Gastrocnemius medialis (tissue), 4 donors: ENCODE measurements around the gene MRNIP. TPM values are rescaled to one million over a fixed set of nuclear protein-coding genes. Genes with fewer than 3 reads are reported as not detected.

Experiments
- ATAC-seq, 2 donors: fragments of 150-250 bp; one replicate each; pipeline ENCODE4 v1.9.1; 2016
- DNase-seq, 2 donors: peaks; one replicate each; pipeline ENCODE4 v3.0.0-alpha.2; 2019
- H3K27ac ChIP-seq, 4 donors: fragments of 200-600 bp; sonication (generic); 1 replicate in 1 of 4; 2 replicates in 3 of 4; pipeline ENCODE4 v1.5.1; 2016 to 2018; ENCODE audit warnings: mild to moderate bottlenecking in 2 of 4, moderate library complexity in 1 of 4
- H3K27me3 ChIP-seq, 3 donors: fragments of 200-600 bp; sonication (generic) in 2 of 3; 1 replicate in 1 of 3; 2 replicates in 2 of 3; pipeline versions ENCODE4 v1.5.1 to v1.6.0; 2016 to 2019; ENCODE audit warnings: mild to moderate bottlenecking in 1 of 3, moderate library complexity in 1 of 3
- H3K36me3 ChIP-seq, 2 donors: fragments of 200-600 bp; sonication (generic) in 1 of 2; one replicate each; pipeline ENCODE4 v1.5.1; 2017 to 2018
- H3K4me1 ChIP-seq, 2 donors: fragments of 200-600 bp; sonication (generic) in 1 of 2; one replicate each; pipeline ENCODE4 v1.5.1; 2016 to 2017; ENCODE audit warnings: mild to moderate bottlenecking in 2 of 2
- H3K4me3 ChIP-seq, 4 donors: fragments of 200-600 bp; sonication (generic) in 3 of 4; 1 replicate in 1 of 4; 2 replicates in 3 of 4; pipeline ENCODE4 v1.5.1; 2016 to 2019; ENCODE audit warnings: mild to moderate bottlenecking in 2 of 4
- H3K9me3 ChIP-seq, 3 donors: fragments of 200-600 bp; sonication (generic) in 2 of 3; 1 replicate in 1 of 3; 2 replicates in 2 of 3; pipeline ENCODE4 v1.5.1; 2016 to 2019
- POLR2A ChIP-seq, 2 donors: fragments of 450-650 bp; IDR thresholded peaks; one replicate each; pipeline ENCODE4 v1.6.1; 2017; ENCODE audit warnings: antibody characterized with exemption in 2 of 2, mild to moderate bottlenecking in 2 of 2, moderate library complexity in 2 of 2
- in situ Hi-C, 4 donors: fragments of 200-750 bp; cut with MboI; loops; one replicate each; pipeline versions ENCODE4 v1.15.0 to v1.8.0; 2017; ENCODE audit warnings: low sequenced_read_pairs in 4 of 4
- intact Hi-C: fragments of 100-400 bp; cut with DNase I; formaldehyde crosslinking; loops from one replicate; pipeline ENCODE4 v1.15.1; 2023; ENCODE audit warnings: low total_unique reads
- total RNA-seq, 4 donors: library from RNA; depleted of rRNA; stranded (reverse); fragments of >200 nt; gene quantifications; one replicate each; pipeline versions ENCODE4 v1.1.0 to v1.2.3, GENCODE V29; 2016
- TF ChIP-seq, protein P1 (sequence below), 5 experiments: fragments of 450-650 bp in 3 of 5; fragments of 200-600 bp in 2 of 5; sonication (generic) in 2 of 5; IDR thresholded peaks in 4 of 5; conservative IDR thresholded peaks in 1 of 5; 1 replicate in 4 of 5; 2 replicates in 1 of 5; pipeline ENCODE4 v1.5.1; 2016 to 2019; ENCODE audit warnings: antibody characterized with exemption in 5 of 5, mild to moderate bottlenecking in 3 of 5, moderate library complexity in 3 of 5

Gene MRNIP
- total RNA-seq, 4 donors from 2014 or later: 2.9 to 16.1 (median 8.3) TPM

DNA sequence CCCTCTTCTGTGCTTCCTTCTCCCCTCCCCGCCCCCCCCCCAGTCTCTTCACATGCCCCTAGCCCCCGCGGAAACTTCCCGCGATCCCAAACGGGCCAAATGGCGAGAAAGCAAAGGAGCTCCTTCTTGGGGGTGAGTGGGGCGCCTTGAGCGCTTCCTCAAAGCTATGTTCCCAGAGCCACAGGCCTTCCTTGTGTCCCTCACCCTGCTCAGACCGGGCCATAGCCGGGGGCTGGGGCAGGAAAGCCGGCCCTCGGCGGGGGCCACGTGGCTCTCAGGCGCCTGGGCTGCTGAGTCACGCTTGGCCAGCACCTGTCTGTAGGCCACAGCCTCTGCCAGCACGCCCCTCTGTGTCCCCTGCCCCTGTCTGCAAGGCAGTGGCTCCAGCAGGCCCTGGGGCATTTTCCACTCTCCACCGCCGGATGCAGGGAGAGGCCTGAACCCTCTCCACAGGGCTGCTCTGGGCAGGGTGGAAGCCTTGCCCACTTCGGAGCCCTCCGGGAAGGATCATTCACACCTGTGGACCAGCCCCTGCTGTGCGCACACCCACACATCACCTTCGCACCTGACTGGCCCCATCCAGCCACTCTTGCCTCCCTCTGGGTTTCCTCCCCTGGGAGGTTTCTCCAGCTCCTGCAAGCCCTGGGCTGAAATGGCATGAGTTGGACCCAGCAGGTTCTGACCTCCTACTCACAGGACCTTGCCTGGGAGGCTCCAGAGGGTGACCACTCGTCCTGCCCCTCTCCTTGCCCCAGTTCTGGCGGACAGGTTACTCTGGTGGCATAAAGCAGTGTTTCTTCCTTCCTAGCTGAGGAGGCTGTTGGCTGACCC lies 39.1 kb downstream of the MRNIP start:
- DNase-seq (peak; percentile 70 to 81), ATAC-seq (peak; percentile 28 to 42)
- intact Hi-C loops (loop anchor here (1.0 to 5.0 kb wide), 4 partner anchors 21 to 196 kb away; partner anchors contain the start of genes CANX and HNRNPH1), in situ Hi-C loops (no loop called here)
- peaks cover 0 to 26% of the 10 kb centered on the region in 2 donors for H3K36me3 ChIP-seq
- no peaks in the 10 kb centered on the region for H3K27me3 ChIP-seq
- no peaks in the 10 kb centered on the region for H3K9me3 ChIP-seq
- peak overlapping the region; percentile 89 to 97 (median 94) for H3K4me3 ChIP-seq
- peaks cover 47 to 59% of the 10 kb centered on the region in 2 donors for H3K4me1 ChIP-seq
- TF ChIP-seq POLR2A (IDR thresholded peaks at IDR 0.05): peak in 1 of 2 donors; percentile 8
- TF ChIP-seq, protein P1, sequence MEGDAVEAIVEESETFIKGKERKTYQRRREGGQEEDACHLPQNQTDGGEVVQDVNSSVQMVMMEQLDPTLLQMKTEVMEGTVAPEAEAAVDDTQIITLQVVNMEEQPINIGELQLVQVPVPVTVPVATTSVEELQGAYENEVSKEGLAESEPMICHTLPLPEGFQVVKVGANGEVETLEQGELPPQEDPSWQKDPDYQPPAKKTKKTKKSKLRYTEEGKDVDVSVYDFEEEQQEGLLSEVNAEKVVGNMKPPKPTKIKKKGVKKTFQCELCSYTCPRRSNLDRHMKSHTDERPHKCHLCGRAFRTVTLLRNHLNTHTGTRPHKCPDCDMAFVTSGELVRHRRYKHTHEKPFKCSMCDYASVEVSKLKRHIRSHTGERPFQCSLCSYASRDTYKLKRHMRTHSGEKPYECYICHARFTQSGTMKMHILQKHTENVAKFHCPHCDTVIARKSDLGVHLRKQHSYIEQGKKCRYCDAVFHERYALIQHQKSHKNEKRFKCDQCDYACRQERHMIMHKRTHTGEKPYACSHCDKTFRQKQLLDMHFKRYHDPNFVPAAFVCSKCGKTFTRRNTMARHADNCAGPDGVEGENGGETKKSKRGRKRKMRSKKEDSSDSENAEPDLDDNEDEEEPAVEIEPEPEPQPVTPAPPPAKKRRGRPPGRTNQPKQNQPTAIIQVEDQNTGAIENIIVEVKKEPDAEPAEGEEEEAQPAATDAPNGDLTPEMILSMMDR (IDR thresholded peaks at IDR 0.05 in 4 of 5, conservative IDR thresholded peaks at IDR 0.05 in 1 of 5): no peak
- H3K27ac ChIP-seq: peak overlapping the region; percentile 95 to 100 (median 99)

DNA sequence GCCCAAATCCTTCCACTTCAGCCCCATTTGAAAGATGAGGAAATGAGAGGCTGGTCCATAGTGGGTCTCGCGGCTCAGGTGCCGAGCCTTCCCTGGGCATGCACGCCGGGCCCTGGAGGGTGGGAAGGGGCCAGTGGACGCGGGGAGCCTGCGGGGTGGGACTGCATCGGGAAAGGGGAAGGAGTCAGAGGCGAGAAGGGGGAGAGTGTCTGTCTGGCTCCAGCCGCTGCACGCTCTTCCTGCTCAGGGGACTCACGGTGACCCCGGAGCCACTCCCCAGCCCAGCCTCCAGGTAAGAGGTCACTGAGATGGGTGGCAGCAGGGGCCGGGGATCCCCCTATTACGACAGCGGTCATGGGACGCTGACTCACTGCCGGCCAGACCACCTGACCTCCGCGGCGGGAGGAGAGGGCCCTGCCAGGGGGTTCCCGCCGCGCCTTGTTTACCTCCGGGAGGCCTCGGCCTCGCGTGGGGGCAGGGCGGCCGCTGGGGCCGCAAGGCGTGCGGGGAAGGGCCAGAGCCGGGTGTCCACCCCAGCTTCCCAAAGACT lies 39.8 kb downstream of the MRNIP start:
- ATAC-seq (peak; percentile 49 to 53), DNase-seq (peak; percentile 96 to 98)
- H3K27me3 ChIP-seq: no peaks in the 10 kb centered on the region
- intact Hi-C loops: loop anchor here (1.0 to 5.0 kb wide), 4 partner anchors 13 to 142 kb away; partner anchors contain the start of genes CANX and MGAT4B
- no peaks in the 10 kb centered on the region for H3K9me3 ChIP-seq
- H3K4me1 ChIP-seq: peaks cover 40 to 52% of the 10 kb centered on the region in 2 donors
- peak overlapping the region; percentile 89 to 97 (median 94) for H3K4me3 ChIP-seq
- TF ChIP-seq POLR2A (IDR thresholded peaks at IDR 0.05): peak in 1 of 2 donors; percentile 84
- TF ChIP-seq, protein P1 (IDR thresholded peaks at IDR 0.05 in 4 of 5, conservative IDR thresholded peaks at IDR 0.05 in 1 of 5): no peak
- in situ Hi-C loops: no loop called here
- H3K27ac ChIP-seq: peak overlapping the region; percentile 95 to 100 (median 99)
- H3K36me3 ChIP-seq: peaks cover 0 to 19% of the 10 kb centered on the region in 2 donors

DNA sequence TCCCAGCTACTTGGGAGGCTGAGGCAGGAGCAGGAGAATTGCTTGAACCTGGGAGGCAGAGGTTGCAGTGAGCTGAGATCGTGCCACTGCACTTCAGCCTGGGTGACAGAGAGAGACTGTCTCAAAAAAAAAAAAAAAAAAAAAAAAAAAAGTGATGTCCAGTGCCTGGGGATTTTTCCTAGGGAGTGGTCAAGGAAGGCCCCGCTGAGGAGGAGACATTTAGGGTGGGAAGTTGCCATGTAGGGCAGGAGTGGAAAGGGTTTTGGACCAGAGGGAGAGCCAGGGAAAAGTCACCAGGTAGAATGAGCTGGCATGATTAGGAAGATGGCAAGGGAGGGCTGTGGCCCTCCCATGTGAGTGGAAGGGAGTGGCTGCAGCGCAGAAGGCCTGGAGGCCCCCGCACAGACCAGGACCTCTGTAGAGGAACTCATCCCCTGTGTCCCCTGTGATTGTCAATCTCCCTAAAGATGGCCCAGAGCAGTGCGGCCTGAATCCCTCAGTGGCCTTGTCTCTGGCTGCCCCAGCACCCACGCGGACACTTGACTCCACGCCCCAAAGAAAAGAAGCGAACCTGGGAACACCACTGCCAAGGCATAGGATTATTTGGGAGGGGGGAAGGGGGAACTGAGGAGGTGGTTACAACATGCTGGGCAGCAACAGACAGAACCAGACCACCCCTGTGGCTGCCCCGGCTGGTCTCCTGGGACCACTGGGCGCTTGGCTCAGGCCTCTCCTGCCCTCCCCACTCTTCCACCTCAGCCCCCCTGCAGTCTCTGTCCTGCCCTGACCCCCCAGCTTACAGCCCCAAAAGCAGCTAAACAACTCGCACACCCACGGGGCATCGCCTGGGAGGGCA lies 40.5 kb downstream of the MRNIP start:
- Histone ChIP-seq H3K4me3 (peak overlapping the region; percentile 89 to 97 (median 94)), H3K4me1 (peaks cover 34 to 45% of the 10 kb centered on the region in 2 donors), H3K36me3 (peaks cover 0 to 13% of the 10 kb centered on the region in 2 donors), H3K27ac (peak overlapping the region; percentile 95 to 100 (median 99)), H3K27me3 (no peaks in the 10 kb centered on the region), H3K9me3 (no peaks in the 10 kb centered on the region)
- intact Hi-C loops (loop anchor here (1.0 to 5.0 kb wide), 3 partner anchors 12 to 141 kb away; partner anchors contain the start of gene MGAT4B), in situ Hi-C loops (no loop called here)
- TF ChIP-seq, protein P1 (IDR thresholded peaks at IDR 0.05 in 4 of 5, conservative IDR thresholded peaks at IDR 0.05 in 1 of 5): no peak
- no peak for TF ChIP-seq POLR2A (IDR thresholded peaks at IDR 0.05)
- DNase-seq (peak in 1 of 2 donors; percentile 9), ATAC-seq (no peak)

DNA sequence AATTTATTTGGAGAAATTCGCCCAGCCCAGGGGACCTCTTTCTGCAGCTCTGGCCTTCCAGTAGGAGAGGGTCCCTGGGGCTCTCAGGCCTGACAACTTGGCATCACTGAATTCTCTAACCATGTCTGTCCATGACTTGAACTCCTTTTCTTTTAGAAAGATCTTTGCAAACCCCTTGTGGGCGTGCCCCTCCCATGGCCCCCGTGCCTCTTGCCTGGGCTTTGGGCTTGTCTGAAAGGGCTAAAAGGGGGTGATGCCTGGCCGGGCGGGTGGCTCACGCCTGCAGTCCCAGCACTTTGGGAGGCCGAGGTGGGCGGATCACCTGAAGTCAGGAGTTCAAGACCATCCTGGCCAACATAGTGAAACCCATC lies 41.2 kb downstream of the MRNIP start:
- intact Hi-C loops: loop anchor here (5.0 kb wide), 1 partner anchor 140 kb away; no protein-coding TSS in a partner anchor
- Histone ChIP-seq H3K36me3 (peaks cover 0 to 7% of the 10 kb centered on the region in 2 donors), H3K27me3 (no peaks in the 10 kb centered on the region), H3K9me3 (no peaks in the 10 kb centered on the region), H3K4me1 (peaks cover 28 to 38% of the 10 kb centered on the region in 2 donors), H3K27ac (peak overlapping the region; percentile 95 to 100 (median 99)), H3K4me3 (peak overlapping the region; percentile 45 to 58 (median 54))
- DNase-seq (peak in 1 of 2 donors; percentile 2), ATAC-seq (no peak)
- TF ChIP-seq, protein P1 (IDR thresholded peaks at IDR 0.05 in 4 of 5, conservative IDR thresholded peaks at IDR 0.05 in 1 of 5): no peak
- TF ChIP-seq POLR2A (IDR thresholded peaks at IDR 0.05): no peak
- in situ Hi-C loops: no loop called here
